Posterior cingulate gyrus (tissue), 11 donors: ENCODE data around the gene RBFOX2.

Experiments used
- DNase-seq, 10 donors: peaks; one replicate each; pipeline versions ENCODE4 v3.0.0 to v3.0.0-alpha.2; 2020 to 2021; ENCODE audit warnings: mixed read lengths in 3 of 10
- intact Hi-C: fragments of 100-400 bp; cut with DNase I; formaldehyde crosslinking; loops from one replicate; pipeline ENCODE4 v1.15.1; 2023

Gene RBFOX2

DNA sequence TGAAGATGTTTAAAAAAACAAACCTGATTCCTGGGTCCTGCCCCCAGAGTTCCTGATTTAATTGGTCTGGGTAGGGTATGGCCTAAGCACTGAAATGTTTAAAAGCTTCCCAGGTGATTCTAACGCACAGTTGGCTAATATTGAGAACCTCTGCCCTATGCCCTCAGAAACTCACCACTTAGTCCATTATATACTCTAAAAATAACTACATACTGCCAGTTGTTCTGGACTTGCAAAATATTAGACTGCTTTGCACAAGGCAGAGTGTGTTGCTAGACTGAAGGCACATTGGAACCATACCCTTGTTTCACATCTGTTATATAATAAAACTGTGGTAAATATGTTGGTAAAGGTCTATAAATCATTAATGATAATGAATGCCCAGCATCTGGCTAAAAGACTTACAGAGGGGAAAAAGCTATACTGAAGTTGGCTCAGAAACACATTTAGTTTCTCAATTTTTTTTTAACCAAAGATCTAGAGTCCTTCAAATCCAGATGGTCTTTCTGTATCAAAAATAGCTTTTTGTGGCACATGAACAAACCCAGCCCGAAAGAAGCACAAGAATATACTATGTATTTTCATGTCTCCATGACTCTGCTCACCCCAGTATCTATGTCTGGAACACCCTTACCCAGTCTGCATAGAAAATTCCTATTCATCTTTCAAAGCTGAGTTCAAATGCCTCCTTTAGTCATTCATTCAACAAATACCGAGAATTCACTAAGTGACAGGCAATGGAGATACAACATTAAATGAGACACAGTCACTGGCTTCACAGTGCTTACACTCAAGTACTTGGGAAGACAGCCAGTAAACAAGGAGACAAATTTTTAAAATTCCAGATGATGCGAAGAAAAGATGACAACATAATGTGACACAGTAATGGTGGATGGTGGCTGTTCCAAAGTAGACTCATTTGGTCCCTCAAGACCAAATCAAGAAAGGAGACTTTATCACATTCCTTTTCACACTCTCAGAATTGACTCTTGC lies 44.1 kb downstream of the RBFOX2 start:
- intact Hi-C loops, result no loop called here
- DNase-seq, result no peak

GRCh38 chr22:35981900-35982299 lies 46.7 kb downstream of the RBFOX2 start:
- intact Hi-C loops, result no loop called here
- no peak for DNase-seq

DNA sequence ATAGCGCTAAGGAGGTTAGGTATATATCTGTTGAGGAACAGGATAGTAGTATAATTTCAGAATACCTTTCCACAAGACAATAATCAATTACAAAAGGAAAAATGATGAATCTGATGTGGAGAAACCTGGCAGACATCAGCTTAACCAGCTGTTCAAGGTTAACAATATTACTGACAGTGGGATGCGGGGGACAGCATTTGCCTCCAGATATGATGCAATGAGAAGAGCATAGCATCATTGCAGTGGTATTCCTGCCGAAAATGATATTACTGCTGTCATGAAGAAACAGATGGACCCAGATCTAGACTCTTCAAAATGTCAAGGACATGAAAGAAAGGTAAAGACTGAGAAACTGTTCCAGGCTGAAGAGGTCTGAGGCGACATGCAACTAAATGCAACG lies 49.7 kb downstream of the RBFOX2 start:
- no peak for DNase-seq
- intact Hi-C loops, result loop anchor here (10.0 kb wide), 1 partner anchor 46 kb away; the partner anchor contains the start of gene RBFOX2

- no peak for DNase-seq
- intact Hi-C loops, result loop anchor here (10.0 kb wide), 1 partner anchor 47 kb away; the partner anchor contains the start of gene RBFOX2
Observed at GRCh38 chr22:35978201-35978600, 50.4 kb downstream of the RBFOX2 start.

DNA sequence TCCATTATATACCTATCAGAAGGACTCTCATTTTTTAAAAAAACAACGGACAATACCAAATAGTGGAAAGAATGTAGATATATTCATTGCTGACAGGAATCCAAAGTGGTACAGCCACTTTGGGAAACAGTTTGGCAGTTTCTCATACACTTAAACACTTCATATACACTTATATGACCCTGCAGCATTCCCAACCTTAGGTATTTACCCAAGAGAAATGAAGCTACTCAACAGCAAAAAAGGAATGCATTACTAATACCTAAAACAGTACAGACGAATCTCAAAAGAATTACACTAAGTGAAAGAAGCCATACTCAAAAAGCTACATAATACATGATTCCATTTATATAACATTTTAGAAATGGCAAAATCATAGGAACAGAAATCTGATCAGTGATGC lies 51.5 kb downstream of the RBFOX2 start:
- DNase-seq, result no peak
- intact Hi-C loops, result loop anchor here (10.0 kb wide), 1 partner anchor 48 kb away; the partner anchor contains the start of gene RBFOX2

- no peak for DNase-seq
- intact Hi-C loops, result loop anchor here (10.0 kb wide), 1 partner anchor 51 kb away; the partner anchor contains the start of gene RBFOX2
Observed at GRCh38 chr22:35973388-35973787, 55.2 kb downstream of the RBFOX2 start.

GRCh38 chr22:35972559-35972958 lies 56.1 kb downstream of the RBFOX2 start:
- no peak for DNase-seq
- intact Hi-C loops, result loop anchor here (10.0 kb wide), 1 partner anchor 52 kb away; the partner anchor contains the start of gene RBFOX2

- intact Hi-C loops, result loop anchor here (10.0 kb wide), 1 partner anchor 53 kb away; the partner anchor contains the start of gene RBFOX2
- DNase-seq, result no peak
Observed at GRCh38 chr22:35971456-35972119, 57.0 kb downstream of the RBFOX2 start.

- intact Hi-C loops, result loop anchor here (10.0 kb wide), 1 partner anchor 54 kb away; the partner anchor contains the start of gene RBFOX2
- DNase-seq, result no peak
Observed at GRCh38 chr22:35970616-35971455, 57.8 kb downstream of the RBFOX2 start.

DNA sequence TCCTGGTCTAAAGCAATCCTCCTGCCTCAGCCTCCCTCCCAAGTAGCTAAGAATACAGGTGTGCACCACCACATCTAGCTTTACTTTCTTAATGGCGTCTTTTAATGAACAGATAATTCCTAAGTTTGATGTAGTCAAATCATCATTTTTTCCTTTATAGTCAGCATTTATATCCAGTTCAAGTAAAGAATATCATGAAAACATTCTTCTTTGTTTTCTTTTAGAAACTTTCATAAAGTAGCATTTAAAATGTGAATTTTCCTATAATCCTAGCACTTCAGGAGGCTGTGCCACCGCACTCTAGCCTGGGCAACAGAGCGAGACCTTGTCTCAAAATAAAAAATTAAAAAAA lies 61.6 kb downstream of the RBFOX2 start:
- intact Hi-C loops, result no loop called here
- DNase-seq, result no peak

GRCh38 chr22:35966314-35967045 lies 62.1 kb downstream of the RBFOX2 start:
- DNase-seq, result no peak
- intact Hi-C loops, result no loop called here

DNA sequence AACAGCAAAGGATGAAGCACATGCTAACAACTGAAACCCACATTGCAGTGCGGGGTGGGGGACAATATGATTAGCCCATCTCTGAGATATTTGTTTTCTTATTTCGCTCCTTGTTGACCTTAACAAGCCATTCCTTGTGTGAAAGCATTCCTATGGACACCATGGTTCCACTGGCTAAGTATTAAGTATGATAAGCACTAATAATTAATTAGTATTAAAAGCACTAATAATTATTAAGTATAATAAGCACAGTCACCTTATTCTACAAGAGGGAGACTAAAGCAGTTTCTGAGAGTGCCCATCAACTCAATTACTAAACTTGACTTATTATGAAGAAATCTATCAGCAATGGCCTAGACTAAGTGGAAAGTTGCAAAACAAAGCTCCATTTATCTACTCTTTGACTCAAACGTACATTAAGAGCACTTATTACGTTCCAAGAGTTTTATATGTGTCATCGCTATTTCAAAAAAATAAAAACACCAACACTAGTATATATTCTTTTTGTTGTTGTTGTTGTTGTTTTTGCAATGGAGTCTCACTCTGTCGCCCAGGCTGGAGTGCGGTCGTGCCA lies 65.3 kb downstream of the RBFOX2 start:
- intact Hi-C loops, result no loop called here
- DNase-seq, result no peak

DNA sequence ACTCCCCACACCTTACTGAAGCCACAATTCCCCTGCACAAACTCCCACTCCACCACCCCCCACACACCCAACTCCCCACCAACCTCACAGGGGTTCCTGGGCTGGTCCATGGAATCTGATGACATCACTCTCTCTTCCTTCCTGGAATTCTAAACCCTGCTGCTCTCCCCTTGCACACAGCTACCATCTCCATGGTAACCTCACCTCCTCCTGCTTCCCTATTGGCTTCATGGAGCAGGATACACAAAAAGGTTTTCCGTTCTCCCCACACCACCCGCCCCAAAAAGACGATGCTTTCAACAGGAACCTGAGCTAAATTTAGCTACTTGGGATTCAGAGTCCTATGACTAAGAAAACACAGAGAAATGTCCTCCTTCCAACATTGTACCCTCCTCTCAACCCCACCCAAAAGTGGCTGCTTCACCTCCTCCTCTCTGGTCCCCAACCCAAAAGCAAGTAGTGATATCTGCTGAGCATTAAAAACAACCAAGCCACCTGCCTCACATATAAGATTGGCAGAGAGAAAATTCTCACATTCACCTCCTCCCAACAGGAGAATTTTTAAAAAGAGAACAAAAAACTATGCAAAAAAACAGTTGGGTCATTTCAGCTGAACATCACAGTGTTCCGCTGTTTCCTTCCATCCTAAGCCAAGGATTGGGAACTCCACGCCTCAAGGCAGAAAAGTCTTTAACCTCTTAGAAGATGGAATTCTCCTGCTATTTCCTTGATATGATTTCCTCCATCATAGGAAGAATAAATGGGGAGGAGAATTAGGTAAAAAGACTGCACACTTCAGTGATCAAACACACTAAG lies 66.9 kb downstream of the RBFOX2 start:
- intact Hi-C loops, result no loop called here
- DNase-seq, result peak in 8 of 10 donors; percentile 21 to 88 (median 50)

GRCh38 chr22:35960854-35961253 lies 67.8 kb downstream of the RBFOX2 start:
- intact Hi-C loops, result no loop called here
- DNase-seq, result no peak

GRCh38 chr22:35959121-35959800 lies 69.4 kb downstream of the RBFOX2 start:
- intact Hi-C loops, result no loop called here
- DNase-seq, result no peak

DNA sequence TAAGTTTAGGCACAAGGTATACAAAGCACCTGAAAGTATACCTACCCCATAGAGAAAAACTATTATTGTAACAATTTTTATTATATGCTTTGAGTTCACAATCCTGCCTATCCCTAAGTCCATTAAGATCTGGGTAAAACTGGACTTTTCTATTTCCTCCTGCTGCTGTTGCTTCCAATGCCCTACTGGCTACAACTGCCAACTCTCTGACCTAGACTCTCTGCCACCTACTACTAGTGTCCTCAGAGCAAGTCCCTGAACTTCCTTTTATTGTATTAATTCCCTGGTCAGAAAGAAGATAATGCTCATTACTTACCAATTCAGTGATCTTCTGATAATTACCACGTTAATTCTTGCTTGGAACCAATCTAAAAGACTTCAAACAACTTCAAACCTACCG lies 70.3 kb downstream of the RBFOX2 start:
- DNase-seq, result no peak
- intact Hi-C loops, result no loop called here

DNA sequence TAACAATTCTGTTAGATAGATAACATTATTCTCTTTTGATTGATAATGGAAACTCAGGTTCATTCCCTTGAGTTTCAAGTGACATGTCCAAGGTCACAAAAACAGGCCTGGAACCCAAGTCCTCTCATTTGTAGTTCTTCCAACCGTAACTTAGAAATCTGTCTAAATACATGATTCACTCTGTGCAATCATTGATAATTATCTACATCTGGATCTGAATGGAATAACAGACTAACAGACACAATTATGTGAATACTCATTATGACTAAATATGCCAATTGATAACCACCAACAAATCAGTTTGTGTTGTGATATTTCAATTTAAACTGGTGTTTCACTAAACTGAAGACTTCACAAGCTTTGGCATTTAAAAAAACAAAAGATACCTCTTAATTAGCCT lies 71.0 kb downstream of the RBFOX2 start:
- no peak for DNase-seq
- intact Hi-C loops, result no loop called here

DNA sequence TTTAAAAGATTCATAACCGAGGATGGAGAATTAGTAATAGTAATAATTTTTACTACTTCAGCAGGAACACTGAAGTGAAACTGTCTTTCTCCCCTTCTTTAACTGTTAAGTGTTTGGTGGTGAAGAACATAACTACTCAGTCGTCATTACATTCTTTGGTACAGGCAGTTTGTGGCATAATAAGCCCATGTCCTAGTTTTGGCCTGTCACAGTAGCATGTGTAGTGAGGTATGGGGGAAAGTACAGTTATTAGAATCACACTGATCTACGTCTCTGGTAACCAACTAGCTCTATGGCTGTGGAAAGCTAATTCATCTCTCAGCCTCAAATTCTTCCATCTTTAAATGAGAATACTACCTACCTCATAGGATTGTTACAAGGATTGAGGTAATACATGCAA lies 71.8 kb downstream of the RBFOX2 start:
- DNase-seq, result no peak
- intact Hi-C loops, result no loop called here
